Coronary artery (tissue), 2 donors: ENCODE data around the gene ABTB2.
A peak's percentile ranks its signal among the peaks of the same experiment; 100 is the strongest.

Experiments
- DNase-seq: peaks from one replicate; pipeline ENCODE4 v3.0.0-alpha.2; 2017; ENCODE audit warnings: low spot score
- H3K27ac ChIP-seq, 2 donors: fragments of 200-600 bp; sonication (generic); one replicate each; pipeline ENCODE4 v1.5.1; 2016 to 2019
- H3K4me3 ChIP-seq: fragments of 200-600 bp; sonication (generic); 2 replicates; pipeline ENCODE4 v1.5.1; 2016; ENCODE audit warnings: mild to moderate bottlenecking, moderate library complexity
- TF ChIP-seq, protein P1 (sequence below): fragments of 200-600 bp; sonication (generic); IDR thresholded peaks from one replicate; pipeline ENCODE4 v1.5.1; 2019; ENCODE audit warnings: antibody characterized with exemption

ABTB2 gene

DNA sequence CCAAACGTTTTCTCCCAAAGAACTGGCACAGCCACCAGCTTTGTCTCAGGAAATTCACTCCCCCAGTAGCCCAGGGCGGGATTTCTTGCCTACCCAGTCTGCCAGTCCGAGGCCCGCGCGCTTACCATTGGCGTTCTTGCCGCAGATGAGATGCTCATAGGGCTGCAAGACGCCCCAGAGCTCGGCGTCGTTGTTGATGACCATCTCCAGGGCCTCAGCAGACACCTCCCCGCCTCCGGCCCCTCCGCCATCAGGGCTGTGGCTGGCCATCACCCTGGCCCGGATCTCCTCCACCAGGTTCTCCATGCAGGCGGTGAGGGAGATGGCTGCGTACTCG is 1.3 kb downstream of the ABTB2 start:
- peak overlapping the region; percentile 72 to 88 for H3K27ac ChIP-seq
- TF ChIP-seq, protein P1, sequence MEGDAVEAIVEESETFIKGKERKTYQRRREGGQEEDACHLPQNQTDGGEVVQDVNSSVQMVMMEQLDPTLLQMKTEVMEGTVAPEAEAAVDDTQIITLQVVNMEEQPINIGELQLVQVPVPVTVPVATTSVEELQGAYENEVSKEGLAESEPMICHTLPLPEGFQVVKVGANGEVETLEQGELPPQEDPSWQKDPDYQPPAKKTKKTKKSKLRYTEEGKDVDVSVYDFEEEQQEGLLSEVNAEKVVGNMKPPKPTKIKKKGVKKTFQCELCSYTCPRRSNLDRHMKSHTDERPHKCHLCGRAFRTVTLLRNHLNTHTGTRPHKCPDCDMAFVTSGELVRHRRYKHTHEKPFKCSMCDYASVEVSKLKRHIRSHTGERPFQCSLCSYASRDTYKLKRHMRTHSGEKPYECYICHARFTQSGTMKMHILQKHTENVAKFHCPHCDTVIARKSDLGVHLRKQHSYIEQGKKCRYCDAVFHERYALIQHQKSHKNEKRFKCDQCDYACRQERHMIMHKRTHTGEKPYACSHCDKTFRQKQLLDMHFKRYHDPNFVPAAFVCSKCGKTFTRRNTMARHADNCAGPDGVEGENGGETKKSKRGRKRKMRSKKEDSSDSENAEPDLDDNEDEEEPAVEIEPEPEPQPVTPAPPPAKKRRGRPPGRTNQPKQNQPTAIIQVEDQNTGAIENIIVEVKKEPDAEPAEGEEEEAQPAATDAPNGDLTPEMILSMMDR, result no peak
- DNase-seq, result no peak
- peak overlapping the region; percentile 85 for H3K4me3 ChIP-seq

DNA sequence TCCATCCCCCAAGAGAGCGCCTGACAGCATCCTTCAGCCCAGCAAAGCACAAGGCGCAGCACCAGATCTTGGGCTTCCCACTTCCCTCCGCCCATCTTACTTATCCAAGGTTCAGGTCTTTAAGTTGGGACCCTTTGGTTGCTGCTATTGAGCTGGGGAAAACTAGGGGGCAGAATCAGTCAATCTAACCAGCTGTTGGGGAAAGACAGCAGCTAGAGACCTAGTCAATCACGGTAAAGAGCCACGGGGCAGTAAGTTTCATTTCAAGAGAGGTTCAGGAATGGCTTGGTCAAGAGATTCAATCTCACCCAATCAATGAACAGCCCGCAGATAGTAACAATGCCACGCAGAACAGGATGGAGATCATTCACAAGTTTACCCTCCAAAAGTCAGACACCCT is 1.7 kb downstream of the ABTB2 start:
- Histone ChIP-seq H3K4me3 (peak overlapping the region; percentile 85), H3K27ac (peak overlapping the region in 1 of 2 donors; percentile 88)
- TF ChIP-seq, protein P1, result no peak
- DNase-seq, result no peak

DNA sequence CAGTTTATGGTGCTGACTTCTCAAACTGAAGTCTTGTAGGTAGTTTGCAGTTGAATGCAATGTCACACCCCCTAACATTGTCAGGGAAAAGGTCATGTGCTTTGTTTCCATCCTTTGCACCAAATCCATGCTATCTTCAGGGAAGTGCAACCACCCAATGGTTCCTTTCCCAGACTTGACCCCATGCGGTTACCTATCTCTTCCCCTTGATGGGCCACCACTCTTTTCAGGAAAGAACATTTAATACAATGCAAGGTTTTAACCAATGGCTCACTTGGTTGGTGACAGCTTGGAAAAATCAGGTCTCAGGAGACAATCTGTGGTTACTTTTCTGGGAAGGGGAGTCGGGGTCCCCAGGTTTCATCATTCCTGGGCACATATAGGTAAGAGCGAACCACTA is 2.1 kb downstream of the ABTB2 start:
- Histone ChIP-seq H3K27ac (no peak overlapping the region), H3K4me3 (peak overlapping the region; percentile 85)
- DNase-seq, result no peak
- TF ChIP-seq, protein P1, result no peak

DNA sequence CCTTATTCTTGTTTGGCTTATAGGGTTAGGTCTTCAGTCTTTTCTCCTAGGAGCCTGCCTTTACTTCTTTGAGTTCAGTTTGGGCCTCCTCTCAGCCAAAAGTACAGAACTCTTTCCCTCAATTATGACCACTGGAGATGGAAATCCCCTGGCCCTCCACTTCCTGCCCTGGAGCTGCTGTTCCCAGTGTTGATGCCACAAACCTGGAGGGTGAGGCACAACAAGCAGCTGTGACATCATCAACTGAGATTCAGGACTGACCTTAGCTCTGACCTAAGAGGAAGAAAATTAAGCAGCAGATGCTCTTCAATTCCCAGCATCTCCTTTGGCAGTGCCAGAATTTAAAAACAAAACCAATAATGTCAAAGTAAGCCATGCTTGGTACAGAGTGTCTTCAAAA is 3.0 kb downstream of the ABTB2 start:
- TF ChIP-seq, protein P1, result no peak
- Histone ChIP-seq H3K27ac (no peak overlapping the region), H3K4me3 (no peak overlapping the region)
- no peak for DNase-seq

DNA sequence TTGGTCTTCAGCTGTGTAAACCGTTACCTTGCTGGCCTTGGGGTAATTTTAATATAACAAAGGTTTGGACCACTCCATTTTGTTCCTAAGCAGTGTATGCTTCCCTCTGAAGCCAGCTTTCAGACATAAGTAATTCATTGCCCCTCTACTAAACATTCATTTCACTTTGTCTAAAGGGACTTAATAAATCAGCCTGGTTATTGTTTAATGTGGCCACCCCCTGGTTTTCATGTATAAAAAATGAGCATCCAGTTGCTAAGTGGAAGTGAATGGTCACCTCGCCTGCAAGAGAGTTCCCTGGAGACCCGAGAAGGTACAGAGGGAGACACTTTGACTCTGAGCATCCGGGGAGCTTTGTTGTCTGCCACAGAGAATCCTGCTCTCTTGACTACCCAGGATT is 3.9 kb downstream of the ABTB2 start:
- TF ChIP-seq, protein P1, result no peak
- no peak for DNase-seq
- no peak overlapping the region for H3K4me3 ChIP-seq
- no peak overlapping the region for H3K27ac ChIP-seq

DNA sequence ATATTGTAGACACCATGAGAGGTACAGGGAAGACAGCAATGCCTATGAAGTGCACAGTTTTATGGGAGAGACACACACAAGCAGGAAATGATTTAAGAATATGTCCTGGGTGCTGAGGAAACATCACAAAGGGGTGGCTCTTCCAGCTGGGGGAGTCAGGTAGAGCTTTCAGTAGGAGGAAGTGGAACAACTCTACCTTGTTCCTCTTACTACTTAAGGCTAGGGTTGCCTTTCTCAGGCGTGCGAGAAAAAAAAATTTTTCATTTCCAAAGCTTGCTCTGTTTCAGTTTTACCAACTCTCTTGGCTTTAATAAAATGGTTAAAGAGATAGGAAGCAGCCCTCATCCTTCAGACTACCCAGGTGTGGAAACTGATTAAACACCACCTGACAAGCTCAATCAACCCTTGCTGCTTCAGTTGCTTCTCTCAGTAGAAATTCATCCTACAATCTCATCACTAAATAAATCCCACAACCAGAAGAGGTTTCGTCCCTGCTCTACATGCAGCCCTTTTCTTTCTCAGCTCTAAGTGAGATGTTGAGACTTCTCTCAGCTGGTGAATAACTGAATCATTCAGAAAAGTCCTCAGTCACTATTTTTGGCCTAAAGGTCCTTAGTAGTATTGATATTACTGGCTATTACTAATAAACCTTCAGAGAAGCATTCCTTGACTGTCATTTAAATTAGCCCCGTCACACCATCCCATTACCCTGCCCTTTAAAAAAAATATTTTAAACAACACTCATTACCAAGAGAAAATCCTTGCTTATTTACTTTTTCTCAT is 5.9 kb downstream of the ABTB2 start:
- no peak overlapping the region for H3K4me3 ChIP-seq
- H3K27ac ChIP-seq, result no peak overlapping the region
- TF ChIP-seq, protein P1, result no peak
- no peak for DNase-seq

DNA sequence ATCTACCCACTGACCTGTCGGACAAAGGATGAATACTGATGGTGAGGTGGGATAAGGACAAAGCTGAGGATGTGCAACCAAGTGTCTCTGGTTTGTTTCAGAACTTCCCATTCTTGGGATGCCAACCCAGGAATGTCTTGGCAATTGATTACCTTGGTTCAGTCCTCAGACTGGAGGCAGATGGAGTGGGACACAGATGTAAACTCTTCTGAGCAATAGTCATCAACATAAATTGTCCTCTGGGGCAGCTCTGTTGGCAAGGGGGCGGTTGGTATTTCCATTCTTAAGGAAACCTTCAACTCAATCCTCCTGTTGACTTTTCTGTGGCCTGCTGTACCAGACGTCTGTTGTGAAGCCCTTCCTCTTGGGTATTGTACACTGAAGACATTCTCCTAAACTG is 6.8 kb downstream of the ABTB2 start:
- Histone ChIP-seq H3K27ac (no peak overlapping the region), H3K4me3 (no peak overlapping the region)
- no peak for DNase-seq
- TF ChIP-seq, protein P1, result no peak
